NCI-H128 (cell line): ENCODE measurements around the gene BOLL.
"Not testable (repeated sequence)": the region's sequence is repeated elsewhere in the genome, so short reads cannot be mapped to it uniquely, and the experiment has no call there.

Experiments used
- DNase-seq: peaks from one replicate; lab custom pipeline; 2025; ENCODE audit not compliant: unreplicated experiment; lab: John Stamatoyannopoulos, UW

BOLL gene

DNA sequence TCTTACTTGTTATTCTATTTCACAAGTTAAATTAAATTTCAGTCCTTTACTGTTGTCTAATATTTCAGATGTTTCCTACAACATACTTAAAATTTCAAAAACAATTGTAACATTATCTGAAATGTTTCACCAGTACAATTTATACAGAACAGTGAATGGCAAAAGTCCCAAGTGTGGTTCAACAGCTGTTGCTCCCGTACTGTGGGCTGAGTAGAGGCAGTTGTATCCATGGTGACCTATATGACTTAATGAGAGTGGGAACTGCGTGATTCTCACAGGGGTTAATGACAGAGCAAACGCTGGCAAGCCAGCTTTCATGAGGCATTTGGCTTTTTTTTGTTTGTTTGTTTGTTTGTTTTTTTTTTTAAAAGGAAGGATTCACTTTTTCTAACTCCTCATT lies 13.9 kb upstream of the BOLL start:
- no peak for DNase-seq

DNA sequence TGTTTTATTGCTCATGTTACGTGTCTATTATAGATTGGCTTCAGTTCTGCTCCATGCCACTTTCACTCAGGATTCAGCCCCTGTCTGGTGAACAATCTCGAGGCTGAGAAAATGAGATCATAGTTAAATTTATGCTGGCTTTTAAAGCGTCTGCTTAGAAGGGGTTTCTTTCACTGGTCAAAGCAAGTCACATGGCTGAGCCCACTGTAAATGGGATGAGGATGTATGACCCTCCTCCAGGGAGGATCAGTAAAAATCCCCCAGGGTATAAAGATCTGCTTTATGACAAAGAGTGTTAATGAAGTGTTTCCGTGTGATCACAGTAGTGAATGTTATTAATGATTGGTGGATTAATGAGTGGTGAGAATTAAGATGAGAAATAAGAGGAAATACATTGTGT lies 13.1 kb upstream of the BOLL start:
- no peak for DNase-seq

DNA sequence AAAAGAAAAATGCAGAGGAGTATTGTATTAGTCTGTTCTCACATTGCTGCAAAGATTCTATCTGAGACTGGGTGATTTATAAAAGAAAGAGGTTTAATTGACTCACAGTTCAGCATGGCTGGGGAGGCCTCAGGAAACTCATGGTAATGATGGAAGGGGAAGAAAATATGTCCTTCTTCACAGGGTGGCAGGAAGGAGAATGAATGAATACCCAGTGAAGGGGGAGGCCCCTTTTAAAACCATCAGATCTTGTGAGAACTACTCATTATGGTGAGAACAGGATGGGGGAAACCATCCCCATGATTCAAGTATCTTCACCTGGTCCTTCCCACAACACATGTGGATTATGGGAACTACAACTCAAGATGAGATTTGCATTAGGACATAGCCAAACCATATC lies 10.2 kb upstream of the BOLL start:
- DNase-seq = no peak

GRCh38 chr2:197793456-197793855 lies 8.3 kb upstream of the BOLL start:
- DNase-seq = no peak

DNA sequence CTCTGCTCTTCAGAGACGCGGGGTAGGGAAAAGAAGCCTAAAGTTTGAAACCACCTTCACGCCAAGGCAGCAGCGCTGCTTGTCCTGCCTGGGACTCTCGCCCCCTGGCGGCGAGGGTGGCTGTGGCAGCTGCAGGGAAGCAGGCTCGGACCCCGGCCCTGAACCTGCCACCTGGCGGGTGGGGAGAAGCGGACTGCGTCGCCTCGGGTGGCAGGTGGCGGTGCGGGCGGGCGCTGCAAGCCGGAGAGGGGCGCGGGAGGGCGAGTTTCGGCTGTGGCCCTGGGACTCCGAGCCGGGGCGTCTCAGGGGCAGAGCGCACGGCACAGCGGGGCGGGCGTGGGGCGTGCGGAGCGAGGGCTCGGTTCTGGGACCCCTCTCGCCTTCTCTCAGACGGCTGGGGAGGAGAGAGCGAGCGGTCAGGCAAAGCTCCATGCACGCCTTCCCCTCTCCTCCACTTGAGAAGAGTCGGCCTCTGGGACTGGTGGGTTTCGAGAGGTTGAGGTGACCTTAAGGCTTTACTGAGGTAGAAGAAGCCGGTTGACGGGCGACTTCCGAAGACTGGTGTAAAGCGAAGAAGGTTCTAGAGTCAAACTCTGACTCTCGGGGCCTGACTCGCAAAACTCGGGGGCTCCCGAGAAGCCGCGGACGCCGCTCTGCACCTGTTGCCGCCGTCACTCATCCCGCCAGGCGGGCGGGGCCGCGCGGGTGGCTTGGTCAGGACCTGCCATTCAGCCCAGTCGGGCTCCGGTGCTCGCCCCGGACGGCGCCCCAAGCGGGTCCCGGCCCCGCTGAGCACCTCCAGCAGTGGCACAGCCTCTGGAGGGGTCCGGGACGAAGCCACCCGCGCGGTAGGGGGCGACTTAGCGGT lies 1.1 kb upstream of the BOLL start:
- DNase-seq = no peak

DNA sequence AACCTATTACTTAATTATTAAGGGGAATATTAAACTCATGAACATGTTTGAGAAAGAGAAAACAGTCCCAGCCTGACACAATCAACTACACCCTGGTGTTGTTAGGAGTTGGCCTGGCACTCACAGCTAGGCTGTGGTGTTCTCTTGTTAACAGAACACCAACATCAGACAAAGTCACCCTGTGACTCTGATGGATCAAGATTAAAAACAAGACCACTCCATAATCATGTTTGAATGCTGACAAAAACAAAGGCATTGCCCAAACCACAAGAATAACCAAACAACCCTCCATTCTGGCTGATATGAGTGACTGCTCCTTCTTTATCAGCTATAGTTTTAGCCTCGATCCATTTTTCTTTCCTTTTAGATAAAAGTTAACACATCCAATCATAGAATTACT lies 3.0 kb downstream of the BOLL start:
- no peak for DNase-seq

- no peak for DNase-seq
Observed at GRCh38 chr2:197779261-197779660, 5.9 kb downstream of the BOLL start.

- no peak for DNase-seq
Observed at GRCh38 chr2:197777823-197778407, 7.2 kb downstream of the BOLL start.

DNA sequence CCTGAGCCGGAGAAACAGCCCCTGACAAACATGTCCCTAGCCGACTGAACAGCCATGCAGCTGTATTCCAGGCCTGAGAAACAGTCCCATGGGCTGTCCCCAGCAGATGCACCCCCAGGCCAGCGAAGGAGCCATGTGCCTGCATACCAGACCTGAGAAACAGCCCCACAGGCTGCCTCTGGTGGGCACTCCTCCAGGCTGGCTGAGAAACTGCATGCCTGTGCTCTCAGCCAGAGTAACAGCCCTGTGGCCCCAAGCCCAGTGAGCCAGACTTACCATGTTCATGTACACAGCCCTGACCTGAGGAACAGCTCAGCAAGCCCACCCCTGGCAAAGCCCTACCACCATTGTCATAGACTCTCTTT lies 24.8 kb downstream of the BOLL start:
- no peak for DNase-seq

GRCh38 chr2:197759625-197760292 lies 25.4 kb downstream of the BOLL start:
- no peak for DNase-seq

DNA sequence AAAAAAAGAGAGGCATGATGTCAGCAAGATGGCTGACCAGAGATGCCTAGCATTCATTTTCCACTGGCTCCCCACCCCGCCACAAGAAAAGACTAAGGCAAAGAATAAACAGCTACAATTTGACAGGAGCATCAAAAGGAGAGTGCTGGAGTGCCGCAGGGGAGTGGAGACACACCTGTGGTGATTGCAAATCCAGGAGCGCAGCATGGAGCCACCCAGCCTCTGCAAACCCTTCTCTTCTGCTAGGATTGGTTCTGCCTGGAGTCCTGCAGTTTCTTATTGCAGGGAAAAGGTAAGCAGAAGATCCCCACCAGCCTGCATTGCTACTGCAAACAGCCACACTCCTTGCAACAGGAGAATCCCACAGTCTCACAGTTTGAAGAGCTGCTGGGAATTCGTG lies 26.1 kb downstream of the BOLL start:
- no peak for DNase-seq

GRCh38 chr2:197740200-197740599 lies 44.9 kb downstream of the BOLL start:
- no peak for DNase-seq

DNA sequence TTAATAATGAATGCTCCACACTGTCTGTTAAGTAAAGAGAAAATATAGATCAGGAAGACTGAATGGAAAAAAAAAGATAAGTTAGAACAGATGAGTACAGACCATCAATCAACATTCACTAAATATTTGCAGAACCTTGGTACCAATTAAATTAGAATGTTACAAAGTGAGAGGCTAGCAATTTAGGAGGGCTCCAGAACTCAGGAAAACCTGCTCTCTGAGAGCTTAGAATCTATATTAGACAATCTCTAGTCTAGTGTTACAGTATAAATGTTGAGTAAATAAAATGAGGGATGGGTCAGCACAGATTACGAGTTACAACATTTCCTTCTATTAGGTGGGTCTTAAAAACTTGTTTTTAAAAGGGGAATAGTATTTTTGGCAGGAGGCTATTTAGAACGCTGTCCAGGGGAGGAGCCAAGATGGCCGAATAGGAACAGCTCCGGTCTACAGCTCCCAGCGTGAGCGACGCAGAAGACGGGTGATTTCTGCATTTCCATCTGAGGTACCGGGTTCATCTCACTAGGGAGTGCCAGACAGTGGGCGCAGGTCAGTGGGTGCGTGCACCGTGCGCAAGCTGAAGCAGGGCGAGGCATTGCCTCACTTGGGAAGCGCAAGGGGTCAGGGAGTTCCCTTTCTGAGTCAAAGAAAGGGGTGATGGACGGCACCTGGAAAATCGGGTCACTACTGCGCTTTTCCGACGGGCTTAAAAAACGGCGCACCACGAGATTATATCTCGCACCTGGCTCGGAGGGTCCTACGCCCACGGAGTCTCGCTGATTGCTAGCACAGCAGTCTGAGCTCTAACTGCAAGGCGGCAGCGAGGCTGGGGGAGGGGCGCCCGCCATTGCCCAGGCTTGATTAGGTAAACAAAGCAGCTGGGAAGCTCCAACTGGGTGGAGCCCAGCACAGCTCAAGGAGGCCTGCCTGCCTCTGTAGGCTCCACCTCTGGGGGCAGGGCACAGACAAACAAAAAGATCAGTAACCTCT lies 56.3 kb downstream of the BOLL start:
- not testable (repeated sequence) for DNase-seq

- no peak for DNase-seq
Observed at GRCh38 chr2:197727011-197727410, 58.1 kb downstream of the BOLL start.

GRCh38 chr2:197717863-197718262 lies 67.3 kb downstream of the BOLL start:
- no peak for DNase-seq

GRCh38 chr2:197713271-197713670 lies 71.8 kb downstream of the BOLL start:
- no peak for DNase-seq

DNA sequence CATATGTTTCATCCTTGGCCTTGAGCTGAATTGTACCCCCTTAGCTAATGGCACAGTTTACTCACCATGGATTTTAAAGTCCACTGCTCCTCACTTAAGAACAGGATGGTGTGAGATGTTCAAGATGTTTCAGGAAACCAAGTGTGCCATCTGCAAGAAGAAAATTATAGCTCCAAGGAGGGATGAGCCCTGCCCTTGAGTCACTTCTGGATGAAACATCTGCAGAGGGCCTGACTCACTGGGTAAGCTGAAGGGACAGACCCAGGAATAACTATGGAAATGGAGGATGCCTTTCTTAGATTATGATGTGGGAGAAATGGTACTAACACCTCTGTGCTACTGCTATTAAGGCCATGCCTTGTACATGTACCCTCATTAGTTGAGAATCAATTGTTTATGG lies 73.5 kb downstream of the BOLL start:
- DNase-seq = no peak

DNA sequence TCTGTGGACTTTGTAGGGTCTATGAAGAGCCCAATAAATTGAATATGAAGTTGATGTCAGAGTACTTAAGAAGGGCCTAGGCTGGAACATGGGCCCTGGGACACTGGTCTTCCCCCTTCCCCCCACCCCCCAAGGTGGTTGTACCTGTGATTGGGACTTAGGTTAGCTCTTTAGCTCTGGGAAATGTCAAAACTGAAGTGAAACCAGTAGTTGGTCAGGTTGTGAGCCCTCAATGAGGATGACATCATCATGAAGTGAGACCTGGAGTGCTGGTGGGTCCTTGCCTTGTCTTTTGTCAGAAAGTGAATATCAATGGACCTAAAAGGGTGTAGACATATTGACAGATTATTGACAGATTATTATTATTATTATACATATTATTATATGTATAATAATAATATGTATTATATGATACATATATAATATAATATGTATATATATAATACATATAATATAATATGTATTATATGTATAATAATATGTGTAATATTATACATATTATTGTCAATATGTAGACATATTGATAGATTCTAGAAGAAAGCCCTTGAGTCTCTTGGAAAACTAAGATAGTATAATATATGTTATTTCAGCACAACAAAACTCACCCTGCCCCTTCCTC lies 74.6 kb downstream of the BOLL start:
- no peak for DNase-seq

DNA sequence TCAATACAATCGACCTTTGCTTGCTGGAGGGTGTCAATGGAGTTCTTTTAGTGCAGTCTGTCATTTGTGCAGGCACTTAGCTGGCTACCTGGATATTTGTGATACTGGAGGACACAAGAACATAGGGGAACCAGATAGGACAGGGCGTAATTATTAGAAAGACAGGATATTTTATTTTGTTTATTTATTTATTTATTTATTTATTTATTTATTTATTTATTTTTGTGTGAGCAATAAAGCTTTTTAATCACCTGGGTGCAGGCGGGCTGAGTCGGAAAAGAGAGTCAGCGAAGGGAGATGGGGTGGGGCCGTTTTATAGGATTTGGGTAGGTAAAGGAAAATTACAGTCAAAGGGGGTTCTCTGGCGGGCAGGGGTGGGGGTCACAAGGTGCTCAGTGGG lies 76.0 kb downstream of the BOLL start:
- DNase-seq = not testable (repeated sequence)

DNA sequence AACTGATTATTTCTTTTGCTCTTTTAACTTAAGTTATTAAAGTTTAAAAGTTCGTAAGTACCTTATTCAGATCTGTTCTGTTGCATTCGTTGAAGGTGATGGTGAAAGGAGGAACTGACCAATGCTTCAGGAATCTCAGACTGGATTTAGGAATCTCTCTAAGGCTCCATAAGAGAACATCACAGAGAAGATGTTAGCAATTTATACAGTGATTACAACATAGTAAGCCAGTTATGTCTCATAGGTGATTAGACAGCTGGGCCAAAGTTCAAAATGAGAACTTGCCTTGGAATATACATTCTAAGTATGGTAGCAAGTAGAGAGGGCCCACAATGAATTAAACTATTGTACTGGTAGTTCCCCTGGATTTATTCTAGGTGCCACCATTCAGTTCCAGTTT lies 76.8 kb downstream of the BOLL start:
- no peak for DNase-seq
